ENCODE results near the gene ZSWIM3. TPM values are rescaled to one million over a fixed set of nuclear protein-coding genes. Genes with fewer than 3 reads are reported as not detected.

ZSWIM3 gene
- total and polyA plus RNA-seq, 2 donors (not counting 3 experiments of a cell fraction or from before 2014, with no cell fraction given) = 3.8 to 4.4 TPM

- H3K4me1 ChIP-seq (ENCODE audit: control insufficient read depth, extremely low read depth, insufficient read depth, low read length) = no peaks in the 10 kb centered on the region
- no peak overlapping the region for H2AFZ ChIP-seq (ENCODE audit: low read depth, low read length)
- DNase-seq (ENCODE audit: low read depth, low spot score) = no peak
- no peak overlapping the region for H3K4me2 ChIP-seq (ENCODE audit: insufficient read depth, low read length)
- H3K36me3 ChIP-seq (ENCODE audit: control insufficient read depth in 2 of 2, extremely low read depth in 1 of 2, insufficient read depth in 2 of 2, low read length in 2 of 2) = peaks cover 0 to 19% of the 10 kb centered on the region in 2 experiments
- ChIA-PET POLR2A (no interaction called here), CTCF (interaction anchor here (0.8 to 1.1 kb wide), 2 partner anchors 8 to 33 kb away, joined by 3 read pairs; no protein-coding TSS in a partner anchor)
- H3K27ac ChIP-seq (ENCODE audit: insufficient read depth, low read depth, low read length) = no peak overlapping the region
- FAIRE-seq = no peak
- H3K9me1 ChIP-seq (replicated peaks; ENCODE audit: control insufficient read depth, extremely low read depth, insufficient read depth, low read length) = no peaks in the 10 kb centered on the region
- H3K9ac ChIP-seq (replicated peaks; ENCODE audit: extremely low read depth, insufficient read depth, low read length) = no peak overlapping the region
- BruUV-seq (replicated peaks) = no TSS peak
- dilution Hi-C loops (cut with MboI; ENCODE audit: extremely low pct_ligation_motif_present, low sequenced_read_pairs) (no loop called here), intact Hi-C loops (cut with micrococcal nuclease) (no loop called here)
- H3K79me2 ChIP-seq (ENCODE audit: control insufficient read depth, insufficient read depth, low read length) = no peaks in the 10 kb centered on the region
- no peaks in the 10 kb centered on the region for H3K9me3 ChIP-seq (replicated peaks; ENCODE audit: control insufficient read depth, insufficient read depth, low read length)
- no peaks in the 10 kb centered on the region for H4K20me1 ChIP-seq (replicated peaks; ENCODE audit: control insufficient read depth, extremely low read depth, insufficient read depth, low read length)
- TF ChIP-seq FOS (IDR thresholded peaks at IDR 0.05; ENCODE audit: borderline replicate concordance, insufficient read depth, low read length) (no peak), EZH2 (IDR thresholded peaks at IDR 0.05; ENCODE audit: borderline replicate concordance, low read depth, low read length, severe bottlenecking) (no peak), POLR2AphosphoS5 (IDR thresholded peaks at IDR 0.05; ENCODE audit: insufficient read depth, low read depth, low read length) (no peak), GATA2 (IDR thresholded peaks at IDR 0.05; ENCODE audit: insufficient read depth, insufficient read length, low read depth, low read length) (no peak), MYC (IDR thresholded peaks at IDR 0.05; ENCODE audit: low read depth, low read length) (no peak), POLR2A (IDR thresholded peaks at IDR 0.05; ENCODE audit: low read depth, low read length) (no peak), JUN (IDR thresholded peaks at IDR 0.05; ENCODE audit: borderline replicate concordance, insufficient read depth, insufficient read length, low read depth) (no peak)
- TF ChIP-seq, protein P1, sequence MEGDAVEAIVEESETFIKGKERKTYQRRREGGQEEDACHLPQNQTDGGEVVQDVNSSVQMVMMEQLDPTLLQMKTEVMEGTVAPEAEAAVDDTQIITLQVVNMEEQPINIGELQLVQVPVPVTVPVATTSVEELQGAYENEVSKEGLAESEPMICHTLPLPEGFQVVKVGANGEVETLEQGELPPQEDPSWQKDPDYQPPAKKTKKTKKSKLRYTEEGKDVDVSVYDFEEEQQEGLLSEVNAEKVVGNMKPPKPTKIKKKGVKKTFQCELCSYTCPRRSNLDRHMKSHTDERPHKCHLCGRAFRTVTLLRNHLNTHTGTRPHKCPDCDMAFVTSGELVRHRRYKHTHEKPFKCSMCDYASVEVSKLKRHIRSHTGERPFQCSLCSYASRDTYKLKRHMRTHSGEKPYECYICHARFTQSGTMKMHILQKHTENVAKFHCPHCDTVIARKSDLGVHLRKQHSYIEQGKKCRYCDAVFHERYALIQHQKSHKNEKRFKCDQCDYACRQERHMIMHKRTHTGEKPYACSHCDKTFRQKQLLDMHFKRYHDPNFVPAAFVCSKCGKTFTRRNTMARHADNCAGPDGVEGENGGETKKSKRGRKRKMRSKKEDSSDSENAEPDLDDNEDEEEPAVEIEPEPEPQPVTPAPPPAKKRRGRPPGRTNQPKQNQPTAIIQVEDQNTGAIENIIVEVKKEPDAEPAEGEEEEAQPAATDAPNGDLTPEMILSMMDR (IDR thresholded peaks at IDR 0.05; ENCODE audit: extremely low read depth in 1 of 2, insufficient read depth in 1 of 2, low read depth in 1 of 2, low read length in 2 of 2) = no peak
- TF ChIP-seq, protein P2, sequence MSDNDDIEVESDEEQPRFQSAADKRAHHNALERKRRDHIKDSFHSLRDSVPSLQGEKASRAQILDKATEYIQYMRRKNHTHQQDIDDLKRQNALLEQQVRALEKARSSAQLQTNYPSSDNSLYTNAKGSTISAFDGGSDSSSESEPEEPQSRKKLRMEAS (IDR thresholded peaks at IDR 0.05; ENCODE audit: insufficient read depth, insufficient read length) = no peak
- no peak overlapping the region for H3K4me3 ChIP-seq (replicated peaks in 1 of 3; ENCODE audit: insufficient read depth in 1 of 3, low read depth in 1 of 3, low read length in 3 of 3)
- H3K27me3 ChIP-seq (ENCODE audit: control insufficient read depth in 2 of 2, insufficient read depth in 2 of 2, low read length in 2 of 2) = no peaks in the 10 kb centered on the region
These were observed 8.3 kb upstream of the ZSWIM3 start for GRCh38 chr20:45848969-45849582.
